ENCODE results near the gene SLC41A3.
"Not testable (repeated sequence)": the region's sequence is repeated elsewhere in the genome, so short reads cannot be mapped to it uniquely, and the experiment has no call there.

SLC41A3 gene

DNA sequence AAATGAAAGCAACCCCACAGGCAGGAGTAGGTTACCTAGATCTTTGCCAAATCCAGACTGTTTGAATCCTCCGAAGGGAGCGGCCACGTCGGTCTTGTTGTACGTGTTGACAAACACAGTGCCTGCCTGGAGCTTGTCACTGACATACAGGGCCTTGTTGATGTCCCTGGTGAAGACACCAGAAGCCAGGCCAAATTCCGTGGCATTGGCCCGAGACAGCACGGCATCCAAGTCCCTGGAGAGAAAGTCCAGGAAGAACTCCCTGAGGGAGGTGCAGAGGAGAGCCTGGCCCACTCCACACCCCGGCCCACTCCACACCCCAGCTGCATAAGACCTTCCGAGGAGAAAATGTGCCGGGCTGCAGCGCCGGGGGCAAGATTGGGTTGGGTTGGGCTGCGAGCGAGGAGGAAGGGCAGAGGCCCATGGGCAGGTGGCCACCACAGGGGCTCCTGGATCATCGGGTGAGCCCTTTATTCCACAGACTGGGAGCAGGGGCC, 21.8 kb upstream of the SLC41A3 start:
- DNase-seq = no peak

DNA sequence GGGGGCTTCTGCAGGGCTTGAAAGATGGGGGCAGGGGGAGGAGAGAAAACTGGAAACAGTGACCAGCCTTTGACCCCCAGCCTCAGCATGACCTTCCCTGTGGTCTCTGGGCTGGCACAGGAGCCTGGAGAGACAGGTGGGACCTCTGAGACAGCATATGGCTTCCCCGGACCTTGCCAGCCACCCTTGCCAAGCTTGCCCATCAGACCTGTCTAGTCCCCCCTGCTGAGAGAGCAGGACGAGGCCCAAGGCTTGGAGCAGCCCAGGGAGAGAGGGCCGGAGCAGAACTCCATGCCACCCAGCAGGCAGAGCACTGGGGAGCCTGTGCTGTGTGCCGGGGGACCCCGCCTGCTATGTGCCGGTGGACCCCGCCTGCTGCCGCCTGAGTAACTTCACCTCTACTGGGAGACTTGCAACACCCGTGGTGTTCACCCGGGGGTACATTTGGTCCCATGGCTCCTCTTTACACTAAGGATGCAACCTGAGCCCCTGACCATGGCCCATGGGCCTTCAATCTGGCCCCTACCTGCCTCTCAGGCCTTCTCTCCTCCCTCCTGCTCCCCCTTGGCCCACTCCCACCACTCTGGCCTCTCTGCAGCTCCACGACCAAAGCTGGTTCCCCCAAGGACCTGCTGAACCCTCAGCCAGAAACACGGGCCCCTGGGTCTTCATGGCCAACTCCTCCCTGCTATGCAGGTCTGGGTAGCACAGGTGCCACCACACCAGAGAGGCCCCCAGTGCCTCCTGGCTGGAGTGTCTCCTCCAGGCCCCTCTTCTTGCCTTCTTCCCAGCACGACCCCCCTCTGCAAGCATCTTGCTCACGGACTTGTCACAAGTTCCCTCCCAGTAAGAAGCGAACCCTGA, 21.1 kb upstream of the SLC41A3 start:
- no peak for DNase-seq

DNA sequence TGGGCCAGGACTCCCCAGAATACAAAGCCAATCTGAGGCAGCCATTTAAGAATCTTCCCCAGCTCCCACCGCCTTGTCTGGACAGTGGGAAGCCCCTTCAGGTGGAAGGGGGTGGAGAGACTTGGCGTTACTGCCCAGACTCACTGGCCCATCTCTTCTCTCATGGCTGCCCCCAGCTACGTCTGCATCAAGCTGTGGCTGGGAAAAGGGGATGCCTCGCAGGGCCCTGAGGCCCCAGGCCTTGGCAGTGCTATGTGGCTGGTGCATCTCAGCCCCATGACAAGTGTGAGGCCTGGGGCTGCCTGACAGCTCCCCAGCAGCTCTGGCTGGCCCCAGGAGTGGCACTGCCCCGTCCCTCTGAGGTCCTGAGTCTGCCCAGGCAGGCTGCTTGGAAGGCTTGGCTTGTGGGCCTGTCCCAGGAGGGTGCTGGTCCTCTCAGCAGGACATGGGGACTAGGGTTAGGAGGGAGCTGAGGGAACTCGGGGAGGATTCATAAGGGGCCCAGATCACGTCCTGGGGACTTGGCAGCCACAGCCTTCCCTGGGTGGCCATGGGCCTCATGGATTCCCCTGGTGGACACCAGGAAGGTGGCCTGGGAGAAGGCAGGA, 20.2 kb upstream of the SLC41A3 start:
- no peak for DNase-seq

DNA sequence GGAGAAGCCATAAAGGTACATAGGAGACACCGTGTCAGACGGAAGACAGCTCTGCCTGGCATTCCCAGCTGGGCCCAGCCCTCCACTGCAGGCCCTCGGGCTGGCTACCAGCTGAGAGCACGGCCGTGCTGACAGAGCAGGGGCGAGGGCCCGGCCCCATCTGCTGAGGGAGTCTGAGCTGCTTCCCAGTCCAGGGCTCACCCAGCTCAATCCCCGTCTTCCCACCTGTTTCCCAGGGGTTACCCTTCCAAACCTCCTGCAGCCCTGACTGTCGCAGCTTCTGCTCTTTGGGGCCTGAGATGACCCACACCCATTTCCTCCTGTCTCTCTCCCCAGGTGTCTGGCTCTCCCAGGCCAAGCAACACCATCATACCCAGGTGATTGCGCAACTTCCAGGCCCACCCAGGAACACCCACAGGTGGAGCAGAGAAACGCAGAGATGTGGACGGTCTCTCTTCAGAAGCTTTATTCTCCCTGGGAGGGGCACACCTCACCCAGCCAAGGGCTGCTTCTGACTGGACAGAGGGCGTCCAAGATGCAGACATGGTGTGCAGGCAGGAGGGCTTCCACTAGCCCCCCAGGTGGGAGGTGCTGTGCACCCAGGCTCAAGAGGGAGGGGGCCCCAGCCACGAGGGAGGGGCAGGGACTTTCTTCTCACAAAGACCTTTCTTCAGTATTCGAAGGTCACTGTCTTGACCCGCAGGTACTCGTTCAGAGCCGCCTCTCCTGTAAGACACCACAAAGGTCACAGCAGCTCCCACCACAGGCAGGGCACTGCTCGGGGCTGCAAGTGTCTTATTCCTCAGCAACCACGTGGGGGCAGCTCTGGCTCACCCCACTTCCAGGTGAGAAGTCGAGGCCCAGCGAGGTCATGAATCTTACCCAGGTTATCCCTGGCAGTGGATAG, 19.4 kb upstream of the SLC41A3 start:
- no peak for DNase-seq

DNA sequence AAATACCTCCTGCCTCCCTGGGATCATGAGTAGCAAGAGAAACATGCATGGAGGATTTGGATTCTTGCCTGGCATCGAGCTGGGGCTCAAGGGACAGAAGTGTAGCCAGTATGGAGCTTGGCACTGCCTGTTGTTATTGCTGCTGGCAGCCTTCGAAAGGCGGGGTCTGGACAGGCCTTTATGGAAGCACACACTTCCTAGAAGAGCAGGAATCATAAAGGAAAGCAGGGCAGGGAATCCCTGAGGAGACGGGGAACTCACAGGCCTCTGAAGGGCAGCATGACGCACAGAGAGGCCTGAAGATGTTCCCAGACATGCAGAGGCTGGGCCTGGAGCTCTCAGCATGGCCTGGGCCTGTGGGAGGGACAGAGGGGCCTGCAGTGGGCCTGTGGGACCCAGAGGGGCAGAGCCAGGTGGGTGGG, 18.6 kb upstream of the SLC41A3 start:
- no peak for DNase-seq

DNA sequence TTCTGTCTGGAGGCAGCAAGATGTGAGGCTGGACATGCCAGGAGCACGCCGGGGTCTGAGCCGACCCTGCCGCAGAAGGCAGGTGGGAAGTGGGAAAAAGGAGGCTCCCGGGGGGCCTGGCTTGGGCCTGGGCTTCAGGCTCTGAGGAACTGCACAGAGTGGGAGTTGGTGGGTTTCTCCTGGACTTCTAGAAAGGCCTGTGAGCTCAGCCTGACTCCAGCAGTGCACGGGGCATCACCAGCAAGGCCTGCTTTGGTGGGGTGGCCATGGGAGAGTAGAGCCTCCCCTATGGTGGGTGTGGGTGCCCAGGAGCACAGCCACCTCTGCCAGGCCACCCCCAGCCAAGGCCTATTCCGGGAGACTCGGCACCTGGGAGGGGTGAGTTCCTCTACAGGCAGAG, 18.1 kb upstream of the SLC41A3 start:
- no peak for DNase-seq

DNA sequence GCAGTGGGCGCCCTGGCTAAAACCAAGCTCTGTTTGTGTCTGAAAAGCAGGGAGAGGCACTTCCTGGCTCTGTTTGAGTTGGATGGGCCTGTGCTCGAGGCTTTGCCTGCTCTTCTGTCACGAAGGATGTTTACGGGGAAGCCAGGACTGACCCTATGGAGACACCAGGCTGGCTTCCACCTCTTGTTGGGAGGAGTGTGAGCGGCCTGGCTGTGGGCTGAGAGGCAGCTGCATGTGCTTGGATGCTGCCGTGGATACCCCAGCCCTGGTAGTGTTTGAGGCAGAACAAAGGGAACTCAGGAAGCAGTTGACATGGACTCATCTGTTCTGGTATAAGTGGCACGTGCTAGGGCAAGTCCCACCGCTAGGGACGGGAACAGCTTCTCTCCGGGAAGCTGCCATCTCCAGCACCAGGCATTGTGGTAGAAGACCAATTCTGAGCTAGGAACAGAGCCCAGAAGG, 17.6 kb upstream of the SLC41A3 start:
- DNase-seq = no peak

DNA sequence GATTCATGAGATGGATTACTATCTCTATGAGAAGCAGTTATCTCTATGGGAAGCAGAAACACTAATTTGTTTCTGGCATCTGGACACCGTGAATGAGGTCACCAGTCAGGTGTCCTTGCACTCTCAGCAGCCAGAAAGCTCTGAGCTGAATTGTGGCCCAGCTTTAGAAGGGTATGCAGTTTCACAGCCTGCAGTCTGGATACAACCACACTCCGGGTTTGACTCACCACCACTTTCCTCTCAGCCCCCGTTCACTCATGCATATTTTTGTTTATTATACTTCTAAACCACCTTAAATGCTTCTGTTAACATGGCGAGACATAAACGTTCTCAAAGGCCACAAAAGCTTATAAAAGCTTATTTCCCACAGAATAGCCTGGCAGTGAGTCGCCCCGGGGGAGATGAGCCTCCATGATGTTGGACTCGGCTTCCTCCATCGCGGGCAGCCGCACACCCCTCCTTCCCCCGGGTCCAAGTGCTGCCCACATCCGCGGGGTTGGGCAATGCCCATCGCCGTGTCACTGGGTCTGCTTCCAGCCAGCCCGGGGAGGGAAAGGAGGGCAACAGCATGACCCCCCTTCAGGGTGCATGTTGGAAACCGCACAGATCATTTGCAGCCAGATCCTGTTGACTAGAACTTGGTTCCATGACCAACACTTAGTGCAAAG, 16.8 kb upstream of the SLC41A3 start:
- no peak for DNase-seq

DNA sequence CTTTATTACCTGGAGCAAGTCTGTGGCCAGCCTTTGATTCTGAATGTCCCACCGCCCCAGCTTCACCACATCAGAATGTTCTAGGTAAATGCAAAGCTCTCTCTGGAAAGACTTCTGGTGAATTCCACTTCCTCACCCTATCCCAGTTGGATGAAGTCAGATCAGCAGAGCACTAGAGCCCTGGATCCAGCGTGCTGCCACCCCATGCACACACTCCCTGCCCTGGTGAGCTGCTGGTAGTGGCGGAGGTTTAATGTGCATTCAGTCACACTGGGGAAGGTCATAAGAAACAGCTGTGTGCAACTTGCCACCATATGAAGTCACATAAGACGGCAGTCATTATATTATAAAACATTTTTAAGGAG, 16.3 kb upstream of the SLC41A3 start:
- DNase-seq = no peak

DNA sequence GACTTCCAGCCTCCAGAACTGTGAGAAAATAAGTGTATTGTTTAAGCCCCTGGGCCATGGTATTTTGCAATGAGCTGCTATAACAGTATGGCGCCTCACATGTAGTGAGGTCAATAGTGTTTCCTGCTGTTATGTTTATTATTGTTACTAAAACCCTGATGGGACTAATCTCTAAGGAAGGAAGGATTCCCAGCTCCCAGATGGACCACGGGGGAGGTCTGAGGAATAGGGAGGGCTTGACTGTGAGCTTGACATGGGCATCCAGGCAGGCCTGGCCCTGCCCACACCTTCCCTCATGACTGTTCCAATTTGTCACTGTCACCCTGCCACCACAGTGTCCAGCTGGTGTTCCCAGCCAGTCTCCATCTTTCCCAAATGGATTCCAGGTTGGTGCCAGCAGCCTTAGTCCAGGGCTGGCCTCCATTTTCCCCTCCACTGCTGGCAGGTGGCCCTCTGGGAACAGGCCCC, 14.5 kb upstream of the SLC41A3 start:
- DNase-seq = no peak

DNA sequence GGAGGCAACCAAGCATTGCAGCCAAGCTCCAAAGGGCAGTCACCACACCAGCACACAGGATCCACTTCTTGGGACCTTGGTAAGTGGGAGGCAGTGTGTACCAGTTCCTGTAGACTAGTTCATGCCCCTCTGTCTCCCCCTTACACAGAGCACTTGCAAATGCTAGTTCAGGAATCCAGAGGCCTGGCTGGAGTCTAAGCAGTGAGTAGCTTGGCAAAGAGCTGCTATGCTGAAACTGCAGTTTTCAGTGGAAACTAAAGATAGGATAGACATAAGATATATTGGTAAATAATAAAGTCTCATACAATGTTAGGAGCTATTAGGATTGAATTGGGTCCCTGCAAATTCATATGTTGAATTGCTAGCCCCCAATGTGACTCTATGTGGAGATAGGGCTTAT, 13.9 kb upstream of the SLC41A3 start:
- DNase-seq = no peak

DNA sequence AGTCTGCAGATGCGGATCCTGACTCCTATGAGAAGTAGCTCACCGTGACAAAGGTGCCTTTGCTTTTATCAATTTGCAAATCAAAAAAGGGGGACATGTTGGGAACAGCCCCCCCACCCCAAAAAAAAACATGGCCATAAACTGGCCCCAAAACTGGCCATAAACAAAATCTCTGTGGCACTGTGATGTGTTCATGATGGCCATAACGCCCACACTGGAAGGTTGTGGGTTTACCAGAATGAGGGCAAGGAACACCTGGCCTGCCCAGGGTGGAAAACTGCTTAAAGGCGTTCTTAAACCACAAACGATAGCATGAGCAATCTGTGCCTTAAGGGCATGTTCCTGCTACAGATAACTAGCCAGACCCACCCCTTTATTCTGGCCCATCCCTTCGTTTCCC, 12.3 kb upstream of the SLC41A3 start:
- DNase-seq = not testable (repeated sequence)

DNA sequence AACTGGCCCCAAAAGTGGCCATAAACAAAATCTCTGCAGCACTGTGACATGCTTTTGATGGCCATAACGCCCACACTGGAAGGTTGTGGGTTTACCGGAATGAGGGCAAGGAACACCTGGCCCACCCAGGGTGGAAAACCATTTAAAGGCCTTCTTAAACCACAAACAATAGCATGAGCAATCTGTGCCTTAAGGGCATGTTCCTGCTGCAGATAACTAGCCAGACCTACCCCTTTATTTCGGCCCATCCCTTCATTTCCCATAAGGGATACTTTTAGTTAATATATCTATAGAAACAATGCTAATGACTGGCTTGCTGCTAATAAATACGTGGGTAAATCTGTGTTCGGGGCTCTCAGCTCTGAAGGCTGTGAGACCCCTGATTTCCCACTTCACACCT, 8.2 kb upstream of the SLC41A3 start:
- not testable (repeated sequence) for DNase-seq

DNA sequence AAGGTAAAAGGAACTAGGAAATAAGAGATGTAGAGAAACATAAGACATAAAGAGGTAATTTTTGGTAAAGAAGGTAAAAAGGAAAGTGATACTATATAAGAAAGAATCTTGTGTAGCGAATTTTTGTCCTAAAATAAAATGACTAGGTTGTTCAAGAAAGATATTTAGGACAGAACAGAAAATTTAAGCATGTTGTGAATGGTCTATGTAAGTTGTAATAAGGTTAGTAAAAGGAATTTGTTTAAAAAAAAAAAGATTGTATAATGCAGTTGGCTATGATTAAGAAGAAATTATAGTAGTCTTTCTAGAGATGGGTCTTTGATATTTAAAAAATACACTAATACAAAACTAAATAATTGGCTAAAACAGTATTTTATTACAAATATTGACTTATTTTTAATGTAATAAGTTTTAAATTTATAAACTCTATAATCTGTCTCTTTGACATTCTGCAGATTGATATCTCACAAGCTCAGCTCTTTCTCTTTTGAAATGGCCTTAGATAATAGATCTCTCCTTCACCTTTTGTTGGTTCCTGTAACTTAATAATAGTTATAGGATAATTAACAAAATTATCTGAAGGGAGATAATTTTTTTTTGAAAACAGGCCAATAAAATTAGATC, 3.7 kb upstream of the SLC41A3 start:
- DNase-seq = no peak

DNA sequence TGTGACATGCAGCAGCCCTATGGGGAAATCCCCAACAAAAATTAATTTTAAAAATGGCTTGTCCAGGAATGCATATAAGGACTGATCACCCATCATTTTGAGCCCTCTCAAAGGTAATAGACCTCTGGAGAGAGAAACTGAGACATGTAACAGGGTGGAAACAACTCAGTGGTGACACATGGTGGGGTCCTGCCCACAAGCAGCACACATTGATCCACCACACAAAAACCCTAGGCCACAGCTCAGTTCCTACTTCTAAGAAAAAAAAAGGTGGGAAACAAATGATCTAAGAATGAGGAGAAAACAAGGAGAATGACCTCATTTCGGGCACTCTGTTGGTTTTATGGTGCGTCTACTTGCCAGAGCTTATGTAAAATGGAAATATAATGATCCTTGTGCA, 1.9 kb upstream of the SLC41A3 start:
- no peak for DNase-seq

DNA sequence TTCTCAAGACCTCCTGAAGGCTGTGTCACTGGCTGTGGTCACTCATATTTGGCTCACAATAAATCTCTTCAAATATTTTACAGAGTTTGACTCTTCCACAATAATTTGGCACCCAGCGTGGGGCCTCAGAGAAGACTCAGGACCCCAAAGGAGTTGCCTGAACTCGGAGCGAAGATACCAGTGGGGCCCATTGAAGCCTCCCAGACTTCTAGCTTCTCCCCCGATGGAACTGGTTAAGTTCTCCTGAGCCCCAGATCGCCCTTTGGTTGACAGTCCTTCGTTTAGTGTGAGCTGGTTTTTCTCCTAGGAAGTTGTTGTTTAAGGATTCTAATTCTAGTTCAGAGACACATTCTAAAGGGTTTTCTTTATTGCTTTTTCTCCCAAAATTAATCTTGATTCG, 1.4 kb upstream of the SLC41A3 start:
- no peak for DNase-seq

DNA sequence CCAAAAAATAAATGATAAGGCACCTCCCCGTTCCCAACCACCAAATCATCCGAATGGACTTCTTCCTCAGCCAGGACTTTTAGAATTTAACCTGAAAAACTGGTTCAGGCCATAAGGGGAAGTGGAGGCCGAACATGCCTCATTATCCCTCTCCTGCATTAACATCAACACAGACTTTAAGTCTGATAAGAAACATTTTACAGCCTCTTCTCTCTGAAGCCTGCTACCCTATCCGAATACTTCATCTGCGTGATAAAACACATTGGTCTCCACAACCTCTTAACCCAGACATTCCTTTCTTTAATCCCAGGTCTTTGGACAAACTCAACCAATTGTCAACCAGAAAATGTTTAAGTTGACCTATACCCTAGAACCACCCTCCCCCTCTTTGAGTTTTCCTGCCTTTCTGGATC, 850 bp upstream of the SLC41A3 start:
- DNase-seq = no peak

DNA sequence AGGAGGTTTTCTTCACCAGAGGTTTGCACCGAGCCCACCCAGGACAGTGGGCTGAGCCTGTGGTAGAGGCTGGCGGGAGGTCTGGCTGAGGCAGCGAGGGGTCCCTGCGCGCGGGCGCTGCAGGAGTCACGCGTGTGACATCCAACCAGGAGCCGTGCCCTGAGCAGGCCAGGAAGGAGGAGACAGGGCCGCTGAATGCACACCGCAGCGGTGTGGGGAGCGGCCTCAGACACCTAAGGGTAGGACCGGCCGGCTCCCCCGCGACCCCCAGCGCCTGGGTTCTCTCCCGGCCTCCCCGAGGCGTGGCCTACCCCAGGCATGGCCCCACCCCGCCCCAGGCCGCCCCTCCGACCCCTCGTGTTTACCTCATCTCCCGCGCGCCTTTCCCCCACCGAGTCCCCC, 412 bp downstream of the SLC41A3 start:
- DNase-seq = peak; percentile 13

DNA sequence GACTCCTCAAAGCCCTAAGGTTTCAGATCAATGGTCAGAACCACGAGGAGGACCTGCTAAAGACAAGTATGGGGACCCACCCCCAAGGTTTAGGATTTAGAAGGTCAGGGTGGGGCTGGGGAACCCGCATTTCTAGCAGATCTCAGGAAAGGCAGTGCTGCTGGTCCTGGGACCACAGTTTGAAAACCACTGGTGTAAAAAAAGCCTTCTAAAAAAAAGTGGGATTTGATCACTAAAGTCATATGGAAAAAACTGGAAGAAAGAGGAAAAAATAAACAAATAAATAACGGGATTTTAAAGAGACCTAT, 832 bp downstream of the SLC41A3 start:
- DNase-seq = no peak

DNA sequence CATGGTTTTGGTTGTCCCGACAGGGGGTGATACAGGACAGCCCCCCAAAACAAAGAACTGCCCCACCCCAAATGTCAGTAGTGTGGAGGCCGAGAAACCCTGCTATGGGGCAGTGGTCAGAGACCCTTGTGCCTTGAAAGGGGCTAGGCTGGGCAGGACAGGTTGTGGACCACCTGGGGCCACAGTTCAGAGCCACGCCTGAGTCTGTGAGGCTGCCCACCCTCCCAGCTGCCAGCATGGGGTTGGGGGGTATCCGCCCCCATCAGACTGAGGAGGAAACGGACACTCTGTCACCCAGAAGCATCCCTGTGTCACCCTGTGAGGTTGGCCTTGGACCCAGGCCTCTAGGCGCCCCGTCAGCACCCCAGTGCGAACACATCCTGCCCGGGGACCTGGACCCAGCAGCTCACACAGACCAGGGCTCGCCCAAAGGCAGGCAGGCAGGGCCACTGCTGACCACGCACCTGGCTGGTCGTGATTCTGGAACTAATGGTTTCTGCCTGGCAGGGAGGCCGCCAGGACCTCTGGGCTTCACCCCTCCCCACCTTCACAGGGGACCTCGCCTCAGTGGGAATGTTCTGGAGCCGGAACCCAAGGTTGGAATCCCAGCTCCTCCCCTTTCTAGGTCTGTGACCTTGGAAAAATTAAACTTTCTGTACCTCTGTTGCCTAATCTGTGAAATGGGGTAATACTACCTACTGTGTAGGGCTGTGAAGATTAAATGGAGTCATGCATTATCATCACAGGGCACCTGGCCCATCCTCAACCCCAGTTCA, 1.4 kb downstream of the SLC41A3 start:
- DNase-seq = no peak

DNA sequence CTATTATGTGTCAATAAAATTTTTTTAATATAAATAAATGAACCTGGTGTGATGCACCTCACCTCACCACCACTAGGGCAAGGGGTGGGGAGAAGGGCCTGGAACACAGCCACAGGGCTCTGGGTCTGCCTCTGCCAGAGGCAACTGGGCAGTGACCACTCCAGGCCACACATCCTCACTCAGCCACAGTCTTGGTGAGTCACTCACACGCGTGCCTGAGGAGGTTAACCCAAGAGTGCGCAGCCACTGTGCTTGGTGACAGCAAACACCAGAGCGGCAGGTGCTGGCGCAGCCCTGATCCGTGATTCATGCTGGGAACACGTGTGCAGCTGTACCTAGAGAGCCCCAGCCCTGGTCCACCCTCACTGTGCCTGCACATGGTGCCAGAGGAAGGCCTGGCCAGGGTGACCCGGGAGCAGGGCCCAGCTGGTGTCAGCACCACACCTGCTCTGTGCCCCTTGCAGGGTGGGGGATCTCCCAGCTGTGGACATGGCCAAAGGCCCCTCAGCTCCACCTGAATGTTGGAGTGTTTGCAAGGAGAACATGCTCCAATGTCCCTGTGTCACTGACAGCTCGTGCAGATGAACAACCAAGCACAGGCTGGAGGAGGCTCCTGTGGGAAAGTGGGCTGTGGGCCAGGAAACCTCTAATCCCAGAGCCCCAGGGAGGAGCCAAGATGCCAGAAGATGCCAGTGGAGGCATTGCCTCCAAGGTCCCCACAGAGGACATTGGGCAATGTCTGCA, 2.1 kb downstream of the SLC41A3 start:
- DNase-seq = no peak
